Peyer's patch (tissue), 4 donors: ENCODE data around the gene HRH1. TPM values are rescaled to one million over a fixed set of nuclear protein-coding genes. Genes with fewer than 3 reads are reported as not detected.

Experiments used
- DNase-seq, 3 donors: peaks; one replicate each; pipeline ENCODE4 v3.0.0-alpha.2; 2017 to 2019
- H3K27ac ChIP-seq, 4 donors: fragments of 200-600 bp; sonication (generic); one replicate each; pipeline ENCODE4 v1.5.1; 2016 to 2019
- H3K27me3 ChIP-seq, 2 donors: fragments of 200-600 bp; sonication (generic); one replicate each; pipeline ENCODE4 v1.5.1; 2019
- H3K36me3 ChIP-seq, 3 donors: fragments of 200-600 bp; sonication (generic); one replicate each; pipeline ENCODE4 v1.5.1; 2016 to 2019
- H3K4me1 ChIP-seq, 4 donors: fragments of 200-600 bp; sonication (generic); one replicate each; pipeline ENCODE4 v1.5.1; 2016 to 2019
- H3K4me3 ChIP-seq, 4 donors: fragments of 200-600 bp; sonication (generic); 1 replicate in 3 of 4; 2 replicates in 1 of 4; pipeline ENCODE4 v1.5.1; 2016 to 2019; ENCODE audit warnings: mild to moderate bottlenecking in 1 of 4
- H3K9me3 ChIP-seq, 4 donors: fragments of 200-600 bp; sonication (generic); one replicate each; pipeline ENCODE4 v1.5.1; 2016 to 2019; ENCODE audit warnings: mild to moderate bottlenecking in 1 of 4
- POLR2A ChIP-seq, 2 donors: fragments of 450-650 bp; IDR thresholded peaks; one replicate each; pipeline ENCODE4 v1.5.1; 2017; ENCODE audit warnings: antibody characterized with exemption in 2 of 2, mild to moderate bottlenecking in 2 of 2, moderate library complexity in 2 of 2
- total RNA-seq, 4 donors: library from RNA; depleted of rRNA; stranded (reverse); fragments of >200 nt; gene quantifications; one replicate each; pipeline ENCODE4 v1.1.0, GENCODE V29; 2016
- TF ChIP-seq, protein P1 (sequence below), 6 experiments: fragments of 450-650 bp in 4 of 6; fragments of 200-600 bp in 2 of 6; sonication (generic) in 1 of 6; IDR thresholded peaks; one replicate each; pipeline ENCODE4 v1.5.1; 2017 to 2019; ENCODE audit warnings: antibody characterized with exemption in 6 of 6, mild to moderate bottlenecking in 3 of 6, moderate library complexity in 1 of 6

HRH1 gene
- total RNA-seq, 4 donors from 2014 or later, result 1.7 to 13.7 (median 7.3) TPM

DNA sequence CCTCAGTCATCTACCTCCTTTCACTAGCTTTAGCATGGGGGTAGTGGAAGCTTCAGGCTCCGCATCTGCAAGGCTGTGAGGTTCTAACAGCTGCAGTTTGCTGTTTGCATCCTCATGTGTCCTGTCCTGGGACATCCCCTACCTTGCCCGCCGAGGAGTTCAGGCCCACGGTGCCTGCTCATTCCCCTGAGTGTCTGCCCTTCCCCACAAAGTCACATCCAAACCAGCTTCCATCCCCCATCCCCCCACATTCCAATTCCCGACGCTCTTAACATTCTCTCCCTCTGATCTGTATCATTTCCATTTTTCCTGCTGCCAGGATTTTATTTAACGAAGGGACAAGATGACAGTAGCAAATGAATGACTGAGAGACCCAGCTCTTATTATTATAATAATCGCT lies 43.8 kb downstream of the HRH1 start:
- TF ChIP-seq, protein P1, sequence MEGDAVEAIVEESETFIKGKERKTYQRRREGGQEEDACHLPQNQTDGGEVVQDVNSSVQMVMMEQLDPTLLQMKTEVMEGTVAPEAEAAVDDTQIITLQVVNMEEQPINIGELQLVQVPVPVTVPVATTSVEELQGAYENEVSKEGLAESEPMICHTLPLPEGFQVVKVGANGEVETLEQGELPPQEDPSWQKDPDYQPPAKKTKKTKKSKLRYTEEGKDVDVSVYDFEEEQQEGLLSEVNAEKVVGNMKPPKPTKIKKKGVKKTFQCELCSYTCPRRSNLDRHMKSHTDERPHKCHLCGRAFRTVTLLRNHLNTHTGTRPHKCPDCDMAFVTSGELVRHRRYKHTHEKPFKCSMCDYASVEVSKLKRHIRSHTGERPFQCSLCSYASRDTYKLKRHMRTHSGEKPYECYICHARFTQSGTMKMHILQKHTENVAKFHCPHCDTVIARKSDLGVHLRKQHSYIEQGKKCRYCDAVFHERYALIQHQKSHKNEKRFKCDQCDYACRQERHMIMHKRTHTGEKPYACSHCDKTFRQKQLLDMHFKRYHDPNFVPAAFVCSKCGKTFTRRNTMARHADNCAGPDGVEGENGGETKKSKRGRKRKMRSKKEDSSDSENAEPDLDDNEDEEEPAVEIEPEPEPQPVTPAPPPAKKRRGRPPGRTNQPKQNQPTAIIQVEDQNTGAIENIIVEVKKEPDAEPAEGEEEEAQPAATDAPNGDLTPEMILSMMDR (IDR thresholded peaks at IDR 0.05), result no peak
- no peak for TF ChIP-seq POLR2A (IDR thresholded peaks at IDR 0.05)
- peaks cover 0 to 17% (median 0%) of the 10 kb centered on the region in 4 donors for H3K4me1 ChIP-seq
- H3K9me3 ChIP-seq, result no peaks in the 10 kb centered on the region
- DNase-seq, result no peak
- no peaks in the 10 kb centered on the region for H3K27me3 ChIP-seq
- no peaks in the 10 kb centered on the region for H3K36me3 ChIP-seq
- no peak overlapping the region for H3K27ac ChIP-seq
- no peak overlapping the region for H3K4me3 ChIP-seq

DNA sequence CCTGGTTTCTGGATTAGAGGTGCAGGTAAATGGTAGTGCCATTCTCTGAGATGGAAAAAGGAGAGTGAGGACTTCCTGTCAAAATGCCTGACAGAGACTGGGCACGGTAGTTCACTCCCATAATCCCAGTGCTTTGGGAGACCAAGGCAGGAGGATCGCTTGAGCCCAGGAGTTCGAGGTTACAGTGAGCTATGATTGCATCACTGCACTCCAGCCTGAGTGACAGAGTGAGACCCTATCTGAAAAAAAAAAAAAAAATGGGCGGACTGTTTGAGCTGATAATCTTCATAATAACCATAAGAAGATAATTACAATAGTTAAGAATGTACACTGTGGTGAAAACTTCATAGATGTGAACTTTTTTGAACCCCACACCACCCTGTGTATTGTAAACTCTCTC lies 44.2 kb downstream of the HRH1 start:
- no peak overlapping the region for H3K27ac ChIP-seq
- no peak overlapping the region for H3K4me3 ChIP-seq
- no peaks in the 10 kb centered on the region for H3K27me3 ChIP-seq
- peaks cover 0 to 17% (median 0%) of the 10 kb centered on the region in 4 donors for H3K4me1 ChIP-seq
- DNase-seq, result no peak
- no peaks in the 10 kb centered on the region for H3K36me3 ChIP-seq
- no peaks in the 10 kb centered on the region for H3K9me3 ChIP-seq
- TF ChIP-seq, protein P1 (IDR thresholded peaks at IDR 0.05), result no peak
- TF ChIP-seq POLR2A (IDR thresholded peaks at IDR 0.05), result no peak

DNA sequence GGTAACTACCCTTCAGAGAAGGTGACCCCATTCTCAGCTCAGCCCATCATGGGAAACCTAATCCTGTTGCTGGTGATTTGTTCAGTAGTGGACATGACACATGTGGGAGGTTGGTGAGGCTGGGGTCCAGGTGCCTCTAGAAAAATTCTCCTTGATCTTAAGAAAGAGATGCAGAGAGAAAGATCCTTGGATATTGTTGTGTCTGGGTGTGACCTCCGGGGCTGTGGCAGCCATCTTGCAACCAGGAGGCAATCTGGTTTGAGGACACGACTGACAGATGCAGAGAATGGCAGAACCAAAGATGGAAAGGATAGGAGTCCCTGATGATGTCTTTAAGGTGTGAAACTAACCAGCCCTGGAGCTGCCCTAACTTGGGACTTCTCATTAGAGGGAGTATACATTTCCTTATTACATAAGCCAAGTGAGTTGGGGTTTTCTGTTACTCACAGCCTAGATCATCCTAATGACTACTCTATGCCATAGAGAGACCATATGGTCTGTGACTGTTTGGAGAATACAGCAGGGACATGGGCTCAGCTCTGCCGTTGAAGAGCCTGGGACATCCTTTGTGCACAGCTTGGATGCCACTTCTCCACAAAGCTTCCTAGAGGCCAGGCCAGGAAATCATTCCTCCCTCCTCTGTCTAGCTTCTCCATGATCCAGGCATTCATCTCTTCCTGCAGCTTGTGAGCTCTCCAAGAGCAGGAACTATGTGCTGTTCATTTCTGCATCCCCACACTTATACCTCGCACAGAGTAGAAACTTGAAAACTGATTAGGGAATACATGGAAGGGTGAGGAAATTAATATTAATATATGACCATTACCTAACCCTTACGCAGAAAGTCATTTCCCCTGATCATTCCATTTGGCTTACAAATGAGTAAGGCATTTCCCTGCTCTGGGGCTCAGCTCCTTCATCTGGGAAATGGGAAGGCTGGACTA lies 45.9 kb downstream of the HRH1 start:
- Histone ChIP-seq H3K36me3 (no peaks in the 10 kb centered on the region), H3K27me3 (no peaks in the 10 kb centered on the region), H3K9me3 (no peaks in the 10 kb centered on the region), H3K4me1 (peaks cover 0 to 17% (median 0%) of the 10 kb centered on the region in 4 donors), H3K4me3 (no peak overlapping the region), H3K27ac (no peak overlapping the region)
- TF ChIP-seq POLR2A (IDR thresholded peaks at IDR 0.05), result no peak
- TF ChIP-seq, protein P1 (IDR thresholded peaks at IDR 0.05), result no peak
- no peak for DNase-seq

DNA sequence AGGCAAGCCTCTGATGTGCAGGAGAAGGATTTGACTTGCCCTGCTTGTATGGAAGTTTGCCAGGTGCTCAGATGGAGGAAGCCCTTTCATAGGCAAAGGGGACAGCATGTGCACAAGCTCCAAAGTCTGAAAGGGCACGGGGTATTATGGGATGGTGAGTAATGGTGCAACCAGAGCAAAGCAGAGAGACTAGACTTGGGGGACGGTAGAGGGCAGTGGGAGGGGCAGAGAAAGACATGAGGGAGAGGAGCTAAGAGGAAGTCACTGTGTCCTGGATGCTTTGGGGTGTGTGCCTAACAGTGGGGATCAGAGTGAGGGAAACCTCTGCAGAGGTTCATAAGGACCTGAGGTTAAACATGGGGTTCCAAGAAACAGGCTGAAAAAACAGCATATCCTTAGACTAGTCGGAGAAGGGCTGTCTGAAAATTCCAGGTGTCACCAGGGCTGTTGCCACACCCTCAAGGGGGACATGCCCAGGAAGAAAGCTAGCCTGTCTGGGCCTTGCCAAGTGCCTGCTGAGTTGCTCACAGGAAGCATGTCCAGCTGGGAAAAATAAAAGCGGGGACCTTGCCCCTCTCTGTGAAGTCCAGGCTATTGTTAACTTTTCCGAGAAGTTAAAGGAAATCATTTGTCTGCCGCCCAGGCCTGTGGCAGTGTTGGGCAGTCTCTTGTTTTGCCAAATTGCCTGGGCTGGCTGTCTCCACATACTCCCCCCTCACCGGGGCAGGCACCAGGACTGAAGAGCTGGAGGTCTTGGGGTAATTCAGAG lies 47.1 kb downstream of the HRH1 start:
- H3K36me3 ChIP-seq, result no peaks in the 10 kb centered on the region
- H3K4me1 ChIP-seq, result peaks cover 0 to 5% (median 0%) of the 10 kb centered on the region in 4 donors
- H3K9me3 ChIP-seq, result no peaks in the 10 kb centered on the region
- peak in 2 of 3 donors; percentile 61 to 73 for DNase-seq
- peak overlapping the region in 2 of 4 donors; percentile 3 to 6 for H3K27ac ChIP-seq
- no peak for TF ChIP-seq POLR2A (IDR thresholded peaks at IDR 0.05)
- TF ChIP-seq, protein P1 (IDR thresholded peaks at IDR 0.05), result no peak
- H3K27me3 ChIP-seq, result no peaks in the 10 kb centered on the region
- no peak overlapping the region for H3K4me3 ChIP-seq

DNA sequence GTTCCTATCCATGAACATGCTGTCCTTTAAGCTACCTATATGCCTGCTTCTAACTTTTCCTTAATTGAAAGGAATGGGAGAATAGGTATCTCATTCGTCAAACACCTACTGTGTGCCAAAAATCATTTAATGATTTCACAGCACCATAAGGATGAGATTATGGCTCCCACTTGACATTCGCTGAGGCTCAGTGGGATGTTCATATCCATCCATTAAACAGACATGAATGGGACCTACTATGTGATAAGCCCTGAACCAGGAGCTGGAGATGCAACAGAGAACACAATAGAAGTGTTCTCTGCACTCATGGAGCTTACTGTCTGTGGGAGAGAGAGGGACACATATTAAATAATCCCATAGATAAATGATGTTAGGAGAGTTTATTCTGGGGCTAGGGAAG lies 49.7 kb downstream of the HRH1 start:
- Histone ChIP-seq H3K27ac (no peak overlapping the region), H3K36me3 (no peaks in the 10 kb centered on the region), H3K27me3 (no peaks in the 10 kb centered on the region), H3K4me3 (no peak overlapping the region), H3K9me3 (no peaks in the 10 kb centered on the region), H3K4me1 (peaks cover 0 to 5% (median 0%) of the 10 kb centered on the region in 4 donors)
- DNase-seq, result no peak
- TF ChIP-seq, protein P1 (IDR thresholded peaks at IDR 0.05), result no peak
- no peak for TF ChIP-seq POLR2A (IDR thresholded peaks at IDR 0.05)
